ENCODE results near the gene C11orf58. TPM values are rescaled to one million over a fixed set of nuclear protein-coding genes. Genes with fewer than 3 reads are reported as not detected.

C11orf58 gene
- total RNA-seq, 4 donors from 2014 or later: 136 to 163 (median 147) TPM

DNA sequence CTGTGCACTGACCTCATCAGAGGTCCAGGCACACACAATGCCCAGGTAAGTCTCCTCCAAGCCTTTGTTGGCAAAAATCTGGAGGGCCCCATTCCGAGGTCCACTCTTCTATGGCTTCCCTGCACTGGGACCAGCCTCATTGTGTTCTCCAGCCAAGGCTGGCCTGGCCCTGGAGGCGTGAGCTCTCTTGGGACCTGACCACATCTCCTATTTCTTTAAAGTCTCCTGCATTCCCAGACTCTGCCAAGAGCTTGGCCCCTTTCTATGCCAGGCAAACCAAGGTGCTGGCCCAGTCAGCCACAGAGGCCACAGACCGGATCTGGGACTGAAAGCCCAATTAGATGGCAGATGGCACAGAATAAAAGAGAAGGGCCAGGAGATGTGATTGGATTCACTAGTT, 55.1 kb downstream of the C11orf58 start:
- ATAC-seq (ENCODE audit: low FRiP score) (no peak), DNase-seq (ENCODE audit: low spot score) (no peak)
- TF ChIP-seq, protein P1, sequence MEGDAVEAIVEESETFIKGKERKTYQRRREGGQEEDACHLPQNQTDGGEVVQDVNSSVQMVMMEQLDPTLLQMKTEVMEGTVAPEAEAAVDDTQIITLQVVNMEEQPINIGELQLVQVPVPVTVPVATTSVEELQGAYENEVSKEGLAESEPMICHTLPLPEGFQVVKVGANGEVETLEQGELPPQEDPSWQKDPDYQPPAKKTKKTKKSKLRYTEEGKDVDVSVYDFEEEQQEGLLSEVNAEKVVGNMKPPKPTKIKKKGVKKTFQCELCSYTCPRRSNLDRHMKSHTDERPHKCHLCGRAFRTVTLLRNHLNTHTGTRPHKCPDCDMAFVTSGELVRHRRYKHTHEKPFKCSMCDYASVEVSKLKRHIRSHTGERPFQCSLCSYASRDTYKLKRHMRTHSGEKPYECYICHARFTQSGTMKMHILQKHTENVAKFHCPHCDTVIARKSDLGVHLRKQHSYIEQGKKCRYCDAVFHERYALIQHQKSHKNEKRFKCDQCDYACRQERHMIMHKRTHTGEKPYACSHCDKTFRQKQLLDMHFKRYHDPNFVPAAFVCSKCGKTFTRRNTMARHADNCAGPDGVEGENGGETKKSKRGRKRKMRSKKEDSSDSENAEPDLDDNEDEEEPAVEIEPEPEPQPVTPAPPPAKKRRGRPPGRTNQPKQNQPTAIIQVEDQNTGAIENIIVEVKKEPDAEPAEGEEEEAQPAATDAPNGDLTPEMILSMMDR (IDR thresholded peaks at IDR 0.05): no peak

DNA sequence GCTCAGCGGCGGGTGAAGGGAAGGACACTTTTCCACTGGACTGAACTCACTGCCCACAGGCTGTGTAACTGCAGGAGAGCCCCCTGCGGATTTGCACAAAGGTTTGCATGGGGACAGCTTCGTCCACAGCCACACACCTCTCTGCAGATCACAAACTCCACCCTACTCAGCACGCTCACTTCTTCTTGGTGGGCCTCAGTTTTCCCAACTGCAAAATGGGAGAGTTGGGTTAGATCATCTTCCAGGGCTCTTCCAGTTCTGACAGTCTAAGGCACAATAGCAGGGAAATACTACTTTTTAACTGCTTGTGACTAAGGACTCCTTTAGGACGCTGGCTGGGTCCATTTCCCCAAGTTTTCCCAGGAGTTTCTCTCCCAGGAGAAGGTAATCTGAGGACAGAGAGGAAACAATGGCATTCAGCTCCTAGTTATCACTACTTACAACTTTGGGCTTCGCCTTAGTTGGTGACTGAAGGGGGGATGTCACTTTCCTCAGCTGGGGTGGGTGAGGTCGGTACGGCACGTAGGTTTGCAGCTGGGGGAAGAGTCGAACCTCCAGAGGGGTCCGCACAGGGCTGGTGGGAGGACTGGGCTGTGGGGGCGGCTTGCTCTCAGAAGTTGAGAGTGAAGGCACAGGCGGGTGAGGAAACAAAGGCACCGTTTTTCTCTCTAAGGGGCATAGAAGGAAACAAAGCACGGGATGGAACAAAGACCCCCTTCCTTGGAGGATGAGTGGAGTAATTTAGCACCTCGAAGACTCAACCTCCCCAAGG, 55.8 kb downstream of the C11orf58 start:
- TF ChIP-seq, protein P1 (IDR thresholded peaks at IDR 0.05): no peak
- no peak for ATAC-seq (ENCODE audit: low FRiP score)
- DNase-seq (ENCODE audit: low spot score): no peak

DNA sequence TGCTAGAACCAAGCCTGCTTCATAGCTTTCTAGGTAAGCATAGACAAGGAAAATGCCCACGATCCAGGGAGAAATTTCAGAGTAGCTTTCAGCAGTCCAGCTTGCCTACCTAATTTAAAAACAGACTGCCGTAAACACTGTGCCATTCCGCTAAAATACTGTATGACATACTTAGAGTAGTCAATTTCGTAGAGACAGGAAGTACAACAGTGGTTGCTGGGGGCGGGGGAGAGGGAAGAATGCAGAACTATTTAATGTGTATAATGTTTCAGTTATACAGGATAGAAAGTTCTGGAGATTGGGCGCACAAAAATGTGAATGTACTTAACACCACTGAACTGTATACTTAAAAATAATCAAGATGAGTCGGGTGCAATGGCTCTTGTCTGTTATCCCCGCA, 56.7 kb downstream of the C11orf58 start:
- TF ChIP-seq, protein P1 (IDR thresholded peaks at IDR 0.05): no peak
- ATAC-seq (ENCODE audit: low FRiP score) (no peak), DNase-seq (ENCODE audit: low spot score) (no peak)

- TF ChIP-seq, protein P1 (IDR thresholded peaks at IDR 0.05): no peak
- DNase-seq (ENCODE audit: low spot score) (no peak), ATAC-seq (ENCODE audit: low FRiP score) (no peak)
These were observed 57.9 kb downstream of the C11orf58 start for GRCh38 chr11:16796311-16796710.

GRCh38 chr11:16797776-16798175, 59.3 kb downstream of the C11orf58 start:
- DNase-seq (ENCODE audit: low spot score): no peak
- TF ChIP-seq, protein P1 (IDR thresholded peaks at IDR 0.05): no peak
- ATAC-seq (ENCODE audit: low FRiP score): no peak

DNA sequence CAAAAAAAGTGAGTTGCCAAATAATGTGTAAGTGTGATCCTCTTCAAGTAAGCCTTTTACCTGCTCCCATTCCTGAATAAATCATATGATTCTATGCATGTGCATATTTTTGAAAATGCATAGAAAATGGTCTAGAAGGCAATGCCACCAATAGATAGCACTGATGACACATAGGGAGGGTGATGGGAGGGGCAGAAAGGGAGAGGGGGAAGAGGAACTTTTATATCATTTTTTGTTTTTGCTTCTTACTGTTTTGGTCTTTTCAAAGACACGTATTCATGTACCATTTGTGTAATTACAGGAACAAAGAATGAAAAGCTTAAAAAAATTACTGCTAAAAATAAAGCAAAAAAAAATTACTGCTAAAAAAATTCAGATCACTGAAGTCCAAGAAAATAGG, 60.8 kb downstream of the C11orf58 start:
- TF ChIP-seq, protein P1 (IDR thresholded peaks at IDR 0.05): no peak
- DNase-seq (ENCODE audit: low spot score): no peak
- ATAC-seq (ENCODE audit: low FRiP score): no peak

- no peak for ATAC-seq (ENCODE audit: low FRiP score)
- TF ChIP-seq, protein P1 (IDR thresholded peaks at IDR 0.05): no peak
- no peak for DNase-seq (ENCODE audit: low spot score)
These were observed 61.4 kb downstream of the C11orf58 start for GRCh38 chr11:16799890-16800289.

Measured in omental fat pad (tissue), 4 donors.